SIG-M5 treated with dmso at 0.1 percent for 504 hours (cell line): ENCODE results near the gene NPIPA8.
"Not testable (repeated sequence)": the region's sequence is repeated elsewhere in the genome, so short reads cannot be mapped to it uniquely, and the experiment has no call there.

Experiments
- DNase-seq: peaks from one replicate; lab custom pipeline; 2025; ENCODE audit not compliant: unreplicated experiment; lab: John Stamatoyannopoulos, UW

Gene NPIPA8

GRCh38 chr16:18336636-18337035 lies at the start of gene NPIPA8:
TSS of gene NPIPA8 (minus strand) at chr16:18336736. CDS start at chr16:18332662, 4,074 bp downstream.
- DNase-seq, result not testable (repeated sequence)

- not testable (repeated sequence) for DNase-seq
Measured at GRCh38 chr16:18385285-18385684, 48.7 kb upstream of the NPIPA8 start.

- not testable (repeated sequence) for DNase-seq
Measured at GRCh38 chr16:18384869-18385268, 48.3 kb upstream of the NPIPA8 start.

- DNase-seq, result not testable (repeated sequence)
Measured at GRCh38 chr16:18384098-18384636, 47.6 kb upstream of the NPIPA8 start.

GRCh38 chr16:18382696-18383095 lies 46.2 kb upstream of the NPIPA8 start:
- DNase-seq, result not testable (repeated sequence)

- DNase-seq, result not testable (repeated sequence)
Measured at GRCh38 chr16:18347742-18348141, 11.2 kb upstream of the NPIPA8 start.

GRCh38 chr16:18346993-18347392 lies 10.5 kb upstream of the NPIPA8 start:
- not testable (repeated sequence) for DNase-seq

GRCh38 chr16:18344634-18345033 lies 8.1 kb upstream of the NPIPA8 start:
- not testable (repeated sequence) for DNase-seq

- not testable (repeated sequence) for DNase-seq
Measured at GRCh38 chr16:18341986-18342385, 5.5 kb upstream of the NPIPA8 start.

- not testable (repeated sequence) for DNase-seq
Measured at GRCh38 chr16:18341417-18341960, 5.0 kb upstream of the NPIPA8 start.

- DNase-seq, result not testable (repeated sequence)
Measured at GRCh38 chr16:18339210-18339609, 2.7 kb upstream of the NPIPA8 start.

- not testable (repeated sequence) for DNase-seq
Measured at GRCh38 chr16:18311811-18312210, 24.7 kb downstream of the NPIPA8 start.

- not testable (repeated sequence) for DNase-seq
Measured at GRCh38 chr16:18309159-18309558, 27.4 kb downstream of the NPIPA8 start.

- not testable (repeated sequence) for DNase-seq
Measured at GRCh38 chr16:18307241-18307640, 29.3 kb downstream of the NPIPA8 start.

GRCh38 chr16:18306066-18306465 lies 30.5 kb downstream of the NPIPA8 start:
- not testable (repeated sequence) for DNase-seq

GRCh38 chr16:18303059-18303706 lies 33.4 kb downstream of the NPIPA8 start:
- DNase-seq, result not testable (repeated sequence)

- not testable (repeated sequence) for DNase-seq
Measured at GRCh38 chr16:18297714-18298113, 38.8 kb downstream of the NPIPA8 start.

GRCh38 chr16:18296931-18297330 lies 39.6 kb downstream of the NPIPA8 start:
- not testable (repeated sequence) for DNase-seq

GRCh38 chr16:18294371-18294770 lies 42.2 kb downstream of the NPIPA8 start:
- not testable (repeated sequence) for DNase-seq

GRCh38 chr16:18293337-18293956 lies 43.1 kb downstream of the NPIPA8 start:
- not testable (repeated sequence) for DNase-seq

- not testable (repeated sequence) for DNase-seq
Measured at GRCh38 chr16:18290959-18291358, 45.6 kb downstream of the NPIPA8 start.

- not testable (repeated sequence) for DNase-seq
Measured at GRCh38 chr16:18286342-18286741, 50.2 kb downstream of the NPIPA8 start.
